GM21825 (cell line): ENCODE measurements around the gene UBE2G1.

Source experiments
- ATAC-seq: cut with Tn5 transposase; IDR thresholded peaks from one replicate; pipeline ENCODE4 v1.9.1; 2021; ENCODE audit warnings: mild to moderate bottlenecking, moderate library complexity; ENCODE audit not compliant: unreplicated experiment

UBE2G1 gene

DNA sequence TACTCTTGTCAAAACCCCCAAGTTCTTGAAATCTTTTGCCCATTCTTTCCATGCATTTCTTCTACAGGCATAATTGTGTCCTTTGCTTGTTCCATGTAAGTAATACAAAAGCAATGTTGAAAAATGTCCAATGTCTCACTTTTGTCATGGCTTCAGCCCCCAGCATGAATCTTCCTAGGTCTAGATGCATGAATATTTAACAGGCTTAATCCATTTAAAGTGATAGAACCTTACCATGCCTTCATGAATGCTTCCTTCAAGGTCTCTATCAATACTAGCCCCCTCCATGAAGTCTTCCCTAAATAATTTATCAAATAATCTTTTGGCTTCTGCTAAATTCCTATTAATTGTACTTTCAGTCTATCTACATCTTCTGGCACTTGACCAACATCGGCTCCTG is 56.6 kb downstream of the UBE2G1 start:
- no peak for ATAC-seq

DNA sequence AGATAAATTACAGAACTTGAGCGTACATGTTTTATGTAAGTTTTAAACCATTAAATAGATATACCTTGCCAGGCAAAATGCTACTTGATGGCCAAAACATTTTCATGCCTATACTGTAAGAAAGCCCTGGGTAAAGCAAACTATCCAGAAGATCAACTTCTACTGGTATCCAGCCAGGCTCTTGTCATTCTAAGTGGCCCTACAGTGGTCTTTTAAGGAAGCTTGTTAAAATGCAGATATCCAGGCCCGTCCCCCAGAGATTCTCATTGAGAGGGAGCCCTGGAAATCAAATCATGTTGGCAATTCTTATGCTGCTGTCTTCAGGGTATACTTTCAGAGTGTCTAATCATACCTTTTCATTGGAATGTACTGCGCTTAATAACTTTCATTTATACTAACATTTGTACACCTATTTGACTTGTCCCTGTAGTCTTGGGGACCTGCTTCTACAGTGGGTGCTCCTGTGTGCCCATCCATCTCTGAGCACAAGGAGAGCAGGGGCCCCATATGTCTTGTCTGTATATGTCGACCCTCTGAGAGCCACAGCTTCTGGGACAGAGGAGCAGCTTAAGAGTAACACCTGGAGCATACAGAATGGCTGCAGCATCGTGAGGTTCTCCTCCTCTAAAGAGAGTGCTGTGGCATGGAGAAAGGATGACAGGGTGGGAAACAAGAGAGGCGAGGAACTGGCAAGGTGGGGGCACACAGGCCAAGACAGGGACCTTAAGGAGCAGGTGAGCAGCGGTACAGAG is 59.1 kb downstream of the UBE2G1 start:
- no peak for ATAC-seq

DNA sequence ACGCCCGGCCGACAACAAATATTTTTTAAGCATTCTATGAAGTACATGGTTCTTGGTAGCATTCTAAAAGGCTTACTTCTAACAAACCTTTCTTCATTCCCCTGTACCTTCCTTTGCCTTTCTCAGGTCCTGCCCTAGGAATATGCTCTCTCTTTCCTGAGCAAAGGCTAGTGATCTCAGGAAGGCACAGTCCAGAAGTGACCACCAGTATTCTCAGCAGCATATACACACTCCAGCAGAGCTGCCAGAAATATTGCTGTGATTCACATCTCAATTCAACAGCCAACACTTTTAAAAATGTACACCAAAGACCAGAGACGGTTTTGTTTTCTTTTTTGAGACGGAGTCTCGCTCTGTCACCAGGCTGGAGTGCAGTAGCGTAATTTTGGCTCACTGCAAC is 61.3 kb downstream of the UBE2G1 start:
- ATAC-seq: no peak

DNA sequence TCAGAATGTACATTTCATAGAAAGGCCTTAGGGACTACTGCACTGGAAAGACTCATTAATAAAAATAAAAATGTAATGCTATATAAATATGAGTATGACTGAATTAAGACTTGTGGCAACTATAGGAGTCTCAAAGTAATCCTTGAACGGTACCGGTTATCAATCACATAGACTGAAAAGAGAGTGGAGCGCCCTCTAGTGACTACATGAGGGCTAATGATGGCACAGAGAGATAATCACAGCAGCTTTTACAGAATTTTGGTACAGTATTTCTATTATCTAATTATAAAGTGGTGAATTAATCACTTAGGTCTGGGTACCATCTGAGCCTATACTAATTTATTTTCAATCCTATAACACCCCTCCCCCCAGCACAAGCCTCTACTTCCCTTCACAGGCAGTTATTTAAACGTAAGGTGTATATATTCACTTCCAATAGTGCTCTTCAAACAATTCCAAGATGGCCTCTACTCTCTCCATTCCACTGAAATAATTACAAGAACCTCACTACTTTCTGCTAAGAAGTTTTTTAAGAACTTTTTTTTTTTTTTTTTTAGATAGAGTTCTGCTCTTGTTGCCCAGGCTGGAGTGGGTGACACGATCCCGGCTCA is 62.0 kb downstream of the UBE2G1 start:
- ATAC-seq: no peak

DNA sequence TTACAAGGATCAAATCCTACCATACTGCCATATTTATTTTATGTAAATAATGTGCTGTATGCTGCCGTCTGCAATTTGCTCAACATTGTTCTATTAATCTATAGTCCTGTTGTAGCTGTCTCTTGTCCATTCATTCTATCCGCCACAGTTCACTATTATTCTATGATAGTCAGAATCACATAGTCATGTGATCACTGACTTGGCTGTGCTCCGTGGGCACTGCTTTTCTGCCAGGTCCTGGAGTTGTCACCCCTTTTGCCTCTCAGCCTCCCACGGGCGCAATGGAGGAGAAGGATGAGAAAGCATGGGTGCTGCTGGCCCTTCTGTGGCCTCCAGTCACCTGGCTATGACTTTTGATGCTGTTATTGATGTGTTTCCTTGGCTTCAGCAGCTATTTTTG is 65.4 kb downstream of the UBE2G1 start:
- ATAC-seq: no peak

DNA sequence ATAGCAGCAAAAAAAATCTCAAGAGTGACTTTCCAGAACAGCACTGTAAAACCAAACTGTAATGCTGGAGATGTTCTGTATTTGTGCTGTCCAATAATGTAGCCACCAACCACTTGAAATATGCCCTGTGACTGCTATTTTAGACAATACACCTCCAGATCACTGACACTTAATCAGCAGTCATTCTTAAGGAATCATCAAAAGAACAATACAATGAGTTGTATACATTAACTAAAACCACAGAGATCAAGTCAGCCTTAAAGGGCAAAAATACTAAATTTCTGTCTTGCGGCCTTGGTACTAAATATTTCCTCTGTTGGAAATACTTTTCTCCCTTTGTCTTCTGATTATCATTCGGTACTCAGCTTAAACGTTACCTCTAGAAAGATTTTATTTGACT is 69.1 kb downstream of the UBE2G1 start:
- no peak for ATAC-seq

DNA sequence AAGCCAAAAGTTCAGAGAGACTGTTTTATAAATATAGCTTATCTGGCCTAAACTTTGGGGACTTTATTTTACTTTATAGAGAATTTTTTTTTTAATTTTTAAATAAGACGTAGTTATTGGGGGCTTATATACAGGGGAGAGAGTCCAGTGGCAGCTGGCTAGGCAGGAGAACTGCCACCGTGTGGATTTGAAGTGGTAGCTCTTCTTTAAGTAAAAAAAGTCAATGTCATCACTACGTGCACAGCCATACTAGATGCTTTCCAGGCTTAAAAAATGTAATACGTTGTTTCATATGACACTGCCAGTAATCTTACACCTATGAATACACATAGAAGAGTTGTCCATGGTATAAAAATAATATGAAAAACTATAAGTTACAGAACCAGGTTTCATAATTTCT is 70.8 kb downstream of the UBE2G1 start:
- no peak for ATAC-seq

DNA sequence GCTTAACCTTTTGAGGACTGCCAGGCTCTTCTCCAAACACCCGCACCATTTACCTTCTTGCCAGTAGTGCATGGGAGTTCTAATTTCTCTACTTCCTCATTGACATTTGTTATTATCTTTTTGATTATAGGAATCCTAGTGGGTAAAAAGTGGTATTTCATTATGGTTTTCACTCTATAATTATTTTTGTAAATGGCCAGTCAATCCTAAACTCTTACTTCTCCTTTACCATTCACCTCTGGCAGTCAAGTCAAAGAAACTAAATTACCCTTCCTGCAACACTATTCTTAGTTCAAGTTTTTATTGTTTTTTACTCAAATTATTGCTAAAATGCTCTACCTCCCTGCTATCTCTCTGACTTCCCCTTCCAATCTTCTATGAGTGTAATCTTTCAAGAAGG is 72.9 kb downstream of the UBE2G1 start:
- no peak for ATAC-seq

DNA sequence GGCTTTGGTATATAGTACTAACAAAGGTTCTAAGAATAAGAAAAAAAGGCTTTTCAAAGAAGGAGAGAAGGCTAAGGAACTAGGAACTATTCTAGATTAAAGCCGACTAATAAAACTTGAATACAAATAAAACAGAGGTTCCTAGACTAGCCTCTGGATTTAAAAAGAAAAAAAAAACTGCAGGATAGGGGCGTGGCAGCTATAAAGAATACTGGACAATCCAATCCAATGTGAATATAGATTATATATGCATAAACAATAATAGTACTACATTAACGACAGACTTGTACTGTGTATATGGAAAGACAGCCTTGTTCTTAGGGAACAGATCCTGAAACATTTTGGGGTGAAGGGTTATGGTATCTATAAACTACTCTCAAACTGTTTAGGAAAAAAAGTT is 78.8 kb downstream of the UBE2G1 start:
- ATAC-seq: no peak

DNA sequence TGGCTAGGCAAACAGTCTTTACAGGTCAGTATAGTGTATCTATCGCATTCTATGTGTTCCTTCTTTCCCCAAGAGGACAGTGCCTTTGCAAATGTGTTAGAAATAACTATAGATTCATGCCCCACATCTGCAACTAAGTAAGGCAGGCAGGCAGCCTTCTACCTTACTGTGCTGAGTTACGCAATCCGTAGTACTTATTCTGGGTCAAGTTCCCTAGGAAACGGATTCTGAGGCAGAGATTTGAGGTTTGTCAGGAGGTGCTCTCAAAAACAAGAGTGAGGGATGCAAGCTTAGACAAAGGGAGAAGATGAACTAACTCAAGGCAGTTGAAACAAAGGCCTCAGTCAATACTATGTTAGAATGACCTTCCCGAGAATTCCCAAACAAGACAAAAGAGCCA is 90.0 kb downstream of the UBE2G1 start:
- ATAC-seq: no peak

DNA sequence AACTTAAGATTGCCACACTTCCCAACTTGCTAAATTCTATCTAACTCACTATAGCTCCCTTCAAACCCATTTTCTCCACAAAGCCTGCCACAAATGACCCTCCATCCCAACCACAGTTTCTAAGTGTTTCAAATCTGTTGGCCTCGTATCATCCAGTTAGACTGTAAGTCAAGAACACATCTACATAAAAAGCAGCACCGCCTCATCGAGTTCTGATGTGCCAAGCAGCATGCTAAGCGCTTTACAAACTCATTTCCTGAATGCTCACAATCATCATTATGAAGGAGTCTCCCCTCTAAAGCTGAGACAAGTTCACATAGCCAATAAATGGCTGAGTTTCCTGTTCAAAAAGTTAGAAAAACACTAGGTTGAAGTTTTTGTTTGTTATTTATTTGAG is 93.5 kb downstream of the UBE2G1 start:
- ATAC-seq: no peak

DNA sequence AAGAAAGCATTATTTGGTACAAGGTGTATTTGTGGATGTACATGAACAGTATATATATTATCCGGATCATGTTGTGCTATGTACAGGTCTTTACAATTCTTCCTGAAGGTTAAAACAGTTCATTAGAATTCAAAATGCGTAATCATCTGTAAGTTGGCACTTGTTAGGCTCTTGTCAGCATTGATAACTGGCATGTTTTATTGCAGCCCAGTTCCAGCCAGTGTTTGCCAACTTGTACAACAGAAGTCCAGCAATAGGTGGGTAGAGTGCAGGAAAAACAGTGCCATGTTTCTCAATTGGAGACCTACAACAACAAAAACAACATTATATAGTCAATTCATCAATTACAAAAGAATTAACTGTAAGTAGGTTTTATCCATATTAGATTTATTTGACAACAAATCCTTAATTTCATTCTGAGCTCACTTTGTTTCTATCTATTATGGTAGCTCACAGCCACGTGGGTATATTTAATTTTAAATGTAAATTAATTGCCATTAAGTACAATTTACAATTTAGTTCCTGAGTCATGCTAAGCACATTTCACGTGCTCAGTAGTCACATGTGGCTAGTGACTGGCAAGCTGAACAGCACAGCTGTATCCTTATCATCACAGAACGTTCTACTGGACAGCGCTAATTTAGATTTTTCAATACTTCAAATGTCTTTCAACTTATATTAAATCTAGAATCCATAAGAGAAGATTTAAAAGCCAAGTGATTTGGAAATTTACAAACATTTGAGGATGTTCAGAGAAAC is 94.1 kb downstream of the UBE2G1 start:
- no peak for ATAC-seq

DNA sequence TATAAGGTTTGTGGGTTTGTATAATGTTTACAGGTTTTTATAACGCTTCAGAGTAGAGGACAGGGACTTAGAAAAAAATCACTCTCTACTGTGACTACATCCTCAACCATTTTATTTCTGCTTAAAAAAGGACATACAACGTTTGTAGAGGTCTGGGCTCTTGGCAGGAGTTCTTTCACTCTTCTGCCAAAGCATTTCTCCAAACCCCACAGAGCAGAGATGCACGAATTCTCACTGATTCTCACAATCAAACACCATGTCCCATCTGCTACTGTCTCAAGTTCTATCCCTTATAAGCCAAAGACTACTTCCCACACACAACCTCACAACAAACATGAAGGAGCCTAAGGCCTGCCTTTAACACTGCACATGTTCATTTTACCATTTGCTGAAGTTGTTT is 95.7 kb downstream of the UBE2G1 start:
- no peak for ATAC-seq

DNA sequence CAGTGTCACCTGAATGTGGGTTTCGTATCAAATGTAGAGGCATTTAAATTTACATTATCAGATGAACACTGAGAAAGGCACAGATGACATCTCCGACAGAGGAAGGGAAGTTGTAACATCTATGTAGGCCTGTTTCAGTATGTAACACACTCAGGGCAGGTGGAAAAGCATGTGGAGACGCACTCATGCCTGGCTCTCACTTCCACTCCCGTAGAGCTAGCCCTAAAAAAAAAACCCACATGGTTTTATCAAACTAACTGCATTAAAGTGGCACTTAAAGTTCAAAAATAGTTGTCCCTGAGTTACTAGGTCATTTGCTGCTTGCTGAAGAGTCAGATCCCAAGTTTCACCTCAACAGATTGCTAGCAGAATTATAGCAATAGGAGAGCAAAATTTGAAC is 96.6 kb downstream of the UBE2G1 start:
- ATAC-seq: no peak

DNA sequence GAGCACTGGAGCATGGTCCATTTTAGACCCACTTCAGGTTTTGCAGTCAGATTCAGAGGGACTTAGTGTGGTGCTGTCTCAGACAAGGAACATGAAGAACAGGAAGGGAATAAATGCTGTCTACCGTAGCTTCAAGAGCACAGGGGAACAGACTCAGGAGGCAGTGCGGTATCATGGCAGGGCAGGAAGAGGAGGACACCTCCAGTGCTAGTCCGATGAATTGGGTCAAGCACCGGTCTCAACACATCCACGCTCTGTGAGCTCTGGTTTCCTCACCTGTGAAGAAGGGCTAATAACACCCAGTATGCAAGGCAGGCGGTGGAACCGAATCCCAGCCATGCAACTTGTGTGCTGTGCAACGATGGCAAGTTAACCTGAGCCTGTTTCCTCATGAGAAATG is 99.1 kb downstream of the UBE2G1 start:
- no peak for ATAC-seq

DNA sequence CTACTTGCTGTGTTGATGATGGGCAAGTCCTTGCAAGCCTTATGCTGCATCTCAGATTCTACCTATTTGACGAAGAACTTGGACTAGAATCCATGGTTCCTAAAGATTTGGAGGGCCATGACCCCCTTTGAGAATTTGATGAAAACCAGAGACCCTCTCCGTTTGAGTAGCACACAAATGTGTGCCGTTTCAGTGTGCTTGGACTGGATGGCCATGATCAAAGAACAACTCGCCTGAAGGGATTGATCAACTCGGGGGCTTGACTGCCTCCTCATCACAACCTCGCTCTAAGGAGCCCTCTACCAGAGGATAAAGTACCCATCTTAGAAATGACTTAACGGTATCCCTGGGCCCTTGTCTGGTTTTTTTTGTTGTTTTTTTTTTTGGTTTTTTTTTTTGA is 99.9 kb downstream of the UBE2G1 start:
- no peak for ATAC-seq

DNA sequence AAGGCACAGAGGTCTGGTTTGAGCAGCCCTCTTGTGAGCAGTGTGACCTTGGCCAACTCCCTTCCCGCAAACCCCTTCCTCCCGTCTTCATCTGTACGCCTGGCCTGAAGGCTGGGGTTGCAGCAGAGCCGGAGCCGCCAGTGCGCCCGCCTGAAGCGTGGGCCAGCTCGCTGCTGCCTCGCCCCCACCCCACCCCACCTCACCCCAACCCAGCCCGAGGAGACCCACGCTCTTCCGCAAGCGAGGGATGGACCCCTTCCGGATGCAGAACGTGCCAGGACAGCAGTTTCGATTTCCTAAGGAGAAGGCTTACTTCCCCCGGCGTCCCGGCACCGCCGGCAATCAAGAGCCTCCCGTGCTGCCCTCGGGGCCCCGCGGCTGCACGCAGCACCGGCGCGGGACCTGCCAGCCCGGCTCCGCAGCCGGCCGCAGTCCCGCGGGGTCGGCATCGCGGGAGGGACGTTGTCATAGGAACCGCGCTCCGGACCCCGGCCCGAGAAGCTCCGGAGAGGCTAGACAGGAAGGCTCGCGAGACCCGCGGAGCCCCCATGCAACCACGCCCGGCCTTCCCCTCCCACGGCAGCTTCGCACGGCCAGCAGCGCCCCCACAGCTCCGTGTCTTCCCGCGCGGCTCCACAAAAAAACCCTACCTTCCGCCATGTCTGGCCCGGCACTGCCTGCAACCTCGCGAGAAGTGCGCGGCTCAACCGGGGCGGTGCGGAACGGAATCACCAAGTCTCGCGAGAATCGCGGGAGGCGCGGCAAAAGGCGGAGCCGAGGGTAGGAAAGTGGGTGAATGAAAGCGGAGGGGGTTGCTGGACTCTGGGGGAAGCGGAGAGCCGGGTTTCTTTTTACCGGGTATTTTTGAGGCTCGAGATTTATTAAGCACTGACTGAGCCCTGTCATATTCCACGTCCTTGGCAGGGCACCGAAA is 102.9 kb downstream of the UBE2G1 start, which contains the start of gene ANKFY1:
Gene ANKFY1 (minus strand): TSS at position 698 of the 934 bp plus-strand sequence. CDS start 38 bp downstream, at position 660.
- peak; percentile 85 for ATAC-seq

DNA sequence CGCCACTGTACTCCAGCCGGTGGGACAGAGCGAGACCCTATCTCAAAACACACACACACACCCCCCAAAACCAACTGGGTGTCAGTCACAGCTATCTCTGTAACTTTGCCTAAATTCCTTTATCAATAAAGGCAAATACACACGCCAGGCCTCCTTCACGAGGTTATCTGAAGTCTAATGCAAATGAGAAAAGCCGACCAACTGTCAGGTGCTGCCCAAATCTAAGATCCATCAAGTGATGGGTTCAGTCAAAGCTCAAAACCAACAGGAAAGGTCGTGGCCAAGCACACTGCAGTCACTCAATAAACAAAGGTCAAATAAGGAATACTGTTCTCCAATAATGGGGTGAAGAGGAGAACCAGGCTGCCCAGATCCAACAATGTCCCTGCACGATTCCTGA is 103.8 kb downstream of the UBE2G1 start:
- ATAC-seq: no peak

DNA sequence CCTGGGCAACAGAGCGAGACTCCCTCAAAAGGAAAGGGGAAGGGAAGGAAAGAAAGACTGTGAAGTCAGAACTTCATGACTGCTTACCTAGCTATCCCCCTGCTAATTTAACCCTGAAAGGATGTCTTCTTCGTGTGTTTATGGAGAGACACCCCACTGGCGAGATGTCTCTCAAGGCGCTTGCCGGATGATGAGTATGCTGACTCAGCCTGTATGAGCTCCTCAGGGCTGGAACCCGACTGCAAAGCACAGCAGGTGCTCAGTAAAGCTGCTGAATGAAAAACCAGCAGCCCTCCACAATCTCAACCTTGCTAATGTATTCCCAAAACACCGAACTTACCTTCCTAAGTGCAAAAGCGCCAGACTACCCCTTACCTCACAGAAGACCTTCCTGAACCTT is 105.0 kb downstream of the UBE2G1 start:
- no peak for ATAC-seq

DNA sequence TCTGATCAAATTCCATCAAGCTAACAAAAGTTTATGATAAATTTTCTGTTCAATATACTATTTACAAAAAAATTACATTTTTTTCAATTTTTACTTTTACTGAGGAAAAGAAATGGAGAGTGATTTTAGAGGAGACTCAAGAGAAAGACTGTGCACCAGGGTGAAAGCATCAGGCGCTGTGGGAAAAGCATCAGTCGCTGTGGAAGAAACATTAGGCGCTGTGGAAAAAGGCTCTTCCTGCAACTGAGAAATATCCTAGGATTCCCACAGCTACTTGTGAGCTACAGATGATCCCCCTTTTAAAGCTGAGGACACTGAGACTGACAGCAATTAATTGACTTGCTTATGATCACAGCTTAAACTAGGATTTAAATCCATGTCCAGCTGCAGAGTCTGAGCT is 107.6 kb downstream of the UBE2G1 start:
- no peak for ATAC-seq

DNA sequence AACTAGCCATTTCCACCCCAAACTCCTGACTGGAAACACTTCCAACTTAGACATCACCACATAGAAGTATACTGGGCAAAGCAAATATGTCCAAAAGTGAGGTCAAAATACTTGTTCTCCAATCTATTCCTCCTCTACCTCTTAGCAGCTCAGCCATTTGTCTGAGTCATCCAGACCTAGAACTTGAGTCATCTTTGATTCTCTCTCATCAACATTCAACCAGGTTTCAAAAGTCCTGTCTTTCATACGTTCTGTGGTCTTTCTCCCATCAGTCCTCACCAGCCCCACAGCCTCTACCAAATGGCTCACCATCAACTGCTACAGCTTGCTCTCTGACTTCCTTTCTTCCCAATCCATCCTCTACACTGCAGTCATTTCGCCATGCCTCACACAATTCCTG is 109.5 kb downstream of the UBE2G1 start:
- ATAC-seq: no peak
